DND-41 (cell line): ENCODE data around the gene FMN1.

ENCODE experiments used
- ATAC-seq: fragments of 200-7000 bp; cut with Tn5 transposase; 3 replicates; pipeline ENCODE4 v1.9.1; 2021; ENCODE audit warnings: low read depth; ENCODE audit not compliant: insufficient read depth
- DNase-seq: peaks from one replicate; pipeline ENCODE4 v3.0.0-alpha.2; 2020
- H2AFZ ChIP-seq: 2 replicates; pipeline ENCODE4 v1.6.0; 2012; ENCODE audit warnings: low read depth, low read length
- H3K27ac ChIP-seq: 2 replicates; pipeline ENCODE4 v1.5.1; 2012; ENCODE audit warnings: low read length, inconsistent platforms
- H3K27me3 ChIP-seq: fragments of 200-600 bp; sonication (generic); 2 replicates; pipeline ENCODE4 v1.6.0; 2012; ENCODE audit warnings: low read length, mild to moderate bottlenecking, inconsistent platforms; ENCODE audit not compliant: insufficient read depth, poor library complexity
- H3K36me3 ChIP-seq: 2 replicates; pipeline ENCODE4 v1.5.1; 2012; ENCODE audit warnings: low read length, inconsistent platforms; ENCODE audit not compliant: insufficient read depth
- H3K4me1 ChIP-seq: 2 replicates; pipeline ENCODE4 v1.5.1; 2012; ENCODE audit warnings: mild to moderate bottlenecking, low read length; ENCODE audit not compliant: insufficient read depth
- H3K4me2 ChIP-seq: 2 replicates; pipeline ENCODE4 v1.6.0; 2012; ENCODE audit warnings: mild to moderate bottlenecking, moderate library complexity, low read length, inconsistent platforms; ENCODE audit not compliant: insufficient read depth
- H3K4me3 ChIP-seq, 2 experiments: fragments of 200-600 bp in 1 of 2; shearing (Covaris generic) in 1 of 2; 2 replicates each; pipeline ENCODE4 v1.5.1; 2012 to 2016; ENCODE audit warnings: inconsistent platforms in 2 of 2, low read length in 2 of 2, mild to moderate bottlenecking in 2 of 2, low read depth in 1 of 2, moderate library complexity in 1 of 2
- H3K79me2 ChIP-seq: 2 replicates; pipeline ENCODE4 v1.6.0; 2012; ENCODE audit warnings: low read length, inconsistent platforms; ENCODE audit not compliant: insufficient read depth
- H3K9ac ChIP-seq: 2 replicates; pipeline ENCODE4 v1.6.0; 2012; ENCODE audit warnings: low read depth, mild to moderate bottlenecking, inconsistent platforms, low read length, moderate library complexity
- H3K9me3 ChIP-seq: 2 replicates; pipeline ENCODE4 v1.5.1; 2012; ENCODE audit warnings: low read length, moderate library complexity, mild to moderate bottlenecking, inconsistent platforms; ENCODE audit not compliant: insufficient read depth, severe bottlenecking
- H4K20me1 ChIP-seq: 2 replicates; pipeline ENCODE4 v1.6.0; 2012; ENCODE audit warnings: low read length; ENCODE audit not compliant: insufficient read depth
- EZH2 ChIP-seq: IDR thresholded peaks from 3 replicates; pipeline ENCODE4 v1.6.1; 2012; ENCODE audit warnings: borderline replicate concordance, low read depth, mild to moderate bottlenecking, moderate library complexity, low read length, inconsistent platforms; ENCODE audit not compliant: severe bottlenecking
- TF ChIP-seq, protein P1 (sequence below): IDR thresholded peaks from 2 replicates; pipeline ENCODE4 v1.5.1; 2012; ENCODE audit warnings: borderline replicate concordance, low read length, moderate library complexity, mild to moderate bottlenecking; ENCODE audit not compliant: poor library complexity, severe bottlenecking; ENCODE audit errors: extremely low read depth

Gene FMN1

GRCh38 chr15:32888221-32888761, 306.2 kb downstream of the FMN1 start:
- Histone ChIP-seq H3K9me3 (no peaks in the 10 kb centered on the region), H3K4me1 (no peaks in the 10 kb centered on the region), H3K36me3 (no peaks in the 10 kb centered on the region), H2AFZ (no peak overlapping the region), H3K27ac (no peak overlapping the region), H3K9ac (no peak overlapping the region), H3K4me3 (no peak overlapping the region), H4K20me1 (no peaks in the 10 kb centered on the region), H3K79me2 (no peaks in the 10 kb centered on the region), H3K27me3 (no peaks in the 10 kb centered on the region), H3K4me2 (no peak overlapping the region)
- DNase-seq, result no peak
- ATAC-seq, result no peak
- TF ChIP-seq, protein P1, sequence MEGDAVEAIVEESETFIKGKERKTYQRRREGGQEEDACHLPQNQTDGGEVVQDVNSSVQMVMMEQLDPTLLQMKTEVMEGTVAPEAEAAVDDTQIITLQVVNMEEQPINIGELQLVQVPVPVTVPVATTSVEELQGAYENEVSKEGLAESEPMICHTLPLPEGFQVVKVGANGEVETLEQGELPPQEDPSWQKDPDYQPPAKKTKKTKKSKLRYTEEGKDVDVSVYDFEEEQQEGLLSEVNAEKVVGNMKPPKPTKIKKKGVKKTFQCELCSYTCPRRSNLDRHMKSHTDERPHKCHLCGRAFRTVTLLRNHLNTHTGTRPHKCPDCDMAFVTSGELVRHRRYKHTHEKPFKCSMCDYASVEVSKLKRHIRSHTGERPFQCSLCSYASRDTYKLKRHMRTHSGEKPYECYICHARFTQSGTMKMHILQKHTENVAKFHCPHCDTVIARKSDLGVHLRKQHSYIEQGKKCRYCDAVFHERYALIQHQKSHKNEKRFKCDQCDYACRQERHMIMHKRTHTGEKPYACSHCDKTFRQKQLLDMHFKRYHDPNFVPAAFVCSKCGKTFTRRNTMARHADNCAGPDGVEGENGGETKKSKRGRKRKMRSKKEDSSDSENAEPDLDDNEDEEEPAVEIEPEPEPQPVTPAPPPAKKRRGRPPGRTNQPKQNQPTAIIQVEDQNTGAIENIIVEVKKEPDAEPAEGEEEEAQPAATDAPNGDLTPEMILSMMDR, result no peak
- no peak for TF ChIP-seq EZH2

GRCh38 chr15:32887090-32887489, 307.4 kb downstream of the FMN1 start:
- no peak overlapping the region for H2AFZ ChIP-seq
- no peaks in the 10 kb centered on the region for H3K36me3 ChIP-seq
- TF ChIP-seq, protein P1, result no peak
- TF ChIP-seq EZH2, result no peak
- H3K27ac ChIP-seq, result no peak overlapping the region
- DNase-seq, result no peak
- no peak overlapping the region for H3K9ac ChIP-seq
- no peak for ATAC-seq
- H3K79me2 ChIP-seq, result no peaks in the 10 kb centered on the region
- H4K20me1 ChIP-seq, result no peaks in the 10 kb centered on the region
- H3K9me3 ChIP-seq, result no peaks in the 10 kb centered on the region
- no peaks in the 10 kb centered on the region for H3K4me1 ChIP-seq
- H3K4me3 ChIP-seq, result no peak overlapping the region
- H3K27me3 ChIP-seq, result no peaks in the 10 kb centered on the region
- no peak overlapping the region for H3K4me2 ChIP-seq

GRCh38 chr15:32886459-32886858, 308.1 kb downstream of the FMN1 start:
- Histone ChIP-seq H3K4me1 (no peaks in the 10 kb centered on the region), H4K20me1 (no peaks in the 10 kb centered on the region), H3K4me3 (no peak overlapping the region), H3K9me3 (no peaks in the 10 kb centered on the region), H2AFZ (no peak overlapping the region), H3K9ac (no peak overlapping the region), H3K27ac (no peak overlapping the region), H3K27me3 (no peaks in the 10 kb centered on the region), H3K79me2 (no peaks in the 10 kb centered on the region), H3K4me2 (no peak overlapping the region), H3K36me3 (no peaks in the 10 kb centered on the region)
- TF ChIP-seq, protein P1, result no peak
- TF ChIP-seq EZH2, result no peak
- ATAC-seq, result no peak
- no peak for DNase-seq

- Histone ChIP-seq H3K36me3 (no peaks in the 10 kb centered on the region), H3K4me3 (no peak overlapping the region), H3K9me3 (no peaks in the 10 kb centered on the region), H3K9ac (no peak overlapping the region), H3K4me2 (no peak overlapping the region), H3K79me2 (no peaks in the 10 kb centered on the region), H4K20me1 (no peaks in the 10 kb centered on the region), H3K27me3 (no peaks in the 10 kb centered on the region), H3K4me1 (no peaks in the 10 kb centered on the region), H2AFZ (no peak overlapping the region), H3K27ac (no peak overlapping the region)
- TF ChIP-seq, protein P1, result no peak
- TF ChIP-seq EZH2, result no peak
- ATAC-seq (no peak), DNase-seq (no peak)
These were observed 308.8 kb downstream of the FMN1 start for GRCh38 chr15:32885713-32886112.
